DND-41 (cell line): ENCODE data around the gene TMEM200C.

Experiments
- ATAC-seq: fragments of 200-7000 bp; cut with Tn5 transposase; 3 replicates; pipeline ENCODE4 v1.9.1; 2021; ENCODE audit warnings: low read depth; ENCODE audit not compliant: insufficient read depth
- DNase-seq: peaks from one replicate; pipeline ENCODE4 v3.0.0-alpha.2; 2020
- H2AFZ ChIP-seq: 2 replicates; pipeline ENCODE4 v1.6.0; 2012; ENCODE audit warnings: low read depth, low read length
- H3K27ac ChIP-seq: 2 replicates; pipeline ENCODE4 v1.5.1; 2012; ENCODE audit warnings: low read length, inconsistent platforms
- H3K27me3 ChIP-seq: fragments of 200-600 bp; sonication (generic); 2 replicates; pipeline ENCODE4 v1.6.0; 2012; ENCODE audit warnings: low read length, mild to moderate bottlenecking, inconsistent platforms; ENCODE audit not compliant: insufficient read depth, poor library complexity
- H3K36me3 ChIP-seq: 2 replicates; pipeline ENCODE4 v1.5.1; 2012; ENCODE audit warnings: low read length, inconsistent platforms; ENCODE audit not compliant: insufficient read depth
- H3K4me1 ChIP-seq: 2 replicates; pipeline ENCODE4 v1.5.1; 2012; ENCODE audit warnings: mild to moderate bottlenecking, low read length; ENCODE audit not compliant: insufficient read depth
- H3K4me2 ChIP-seq: 2 replicates; pipeline ENCODE4 v1.6.0; 2012; ENCODE audit warnings: mild to moderate bottlenecking, moderate library complexity, low read length, inconsistent platforms; ENCODE audit not compliant: insufficient read depth
- H3K4me3 ChIP-seq, 2 experiments: fragments of 200-600 bp in 1 of 2; shearing (Covaris generic) in 1 of 2; 2 replicates each; pipeline ENCODE4 v1.5.1; 2012 to 2016; ENCODE audit warnings: inconsistent platforms in 2 of 2, low read length in 2 of 2, mild to moderate bottlenecking in 2 of 2, low read depth in 1 of 2, moderate library complexity in 1 of 2
- H3K79me2 ChIP-seq: 2 replicates; pipeline ENCODE4 v1.6.0; 2012; ENCODE audit warnings: low read length, inconsistent platforms; ENCODE audit not compliant: insufficient read depth
- H3K9ac ChIP-seq: 2 replicates; pipeline ENCODE4 v1.6.0; 2012; ENCODE audit warnings: low read depth, mild to moderate bottlenecking, inconsistent platforms, low read length, moderate library complexity
- H3K9me3 ChIP-seq: 2 replicates; pipeline ENCODE4 v1.5.1; 2012; ENCODE audit warnings: low read length, moderate library complexity, mild to moderate bottlenecking, inconsistent platforms; ENCODE audit not compliant: insufficient read depth, severe bottlenecking
- H4K20me1 ChIP-seq: 2 replicates; pipeline ENCODE4 v1.6.0; 2012; ENCODE audit warnings: low read length; ENCODE audit not compliant: insufficient read depth
- CTCF ChIP-seq: IDR thresholded peaks from 2 replicates; pipeline ENCODE4 v1.5.1; 2012; ENCODE audit warnings: borderline replicate concordance, low read length, moderate library complexity, mild to moderate bottlenecking; ENCODE audit not compliant: poor library complexity, severe bottlenecking; ENCODE audit errors: extremely low read depth
- EZH2 ChIP-seq: IDR thresholded peaks from 3 replicates; pipeline ENCODE4 v1.6.1; 2012; ENCODE audit warnings: borderline replicate concordance, low read depth, mild to moderate bottlenecking, moderate library complexity, low read length, inconsistent platforms; ENCODE audit not compliant: severe bottlenecking

TMEM200C gene

GRCh38 chr18:5894611-5895298 lies 567 bp downstream of the TMEM200C start:
- no peak overlapping the region for H3K9ac ChIP-seq
- no peak overlapping the region for H3K27ac ChIP-seq
- no peaks in the 10 kb centered on the region for H3K4me1 ChIP-seq
- H3K36me3 ChIP-seq = no peaks in the 10 kb centered on the region
- H3K79me2 ChIP-seq = no peaks in the 10 kb centered on the region
- peaks cover 6% of the 10 kb centered on the region for H3K9me3 ChIP-seq
- H3K27me3 ChIP-seq = no peaks in the 10 kb centered on the region
- H4K20me1 ChIP-seq = no peaks in the 10 kb centered on the region
- no peak overlapping the region for H3K4me2 ChIP-seq
- DNase-seq = no peak
- ATAC-seq = no peak
- no peak overlapping the region for H3K4me3 ChIP-seq
- TF ChIP-seq CTCF (no peak), EZH2 (no peak)
- no peak overlapping the region for H2AFZ ChIP-seq

- Histone ChIP-seq H3K4me1 (no peaks in the 10 kb centered on the region), H3K9ac (no peak overlapping the region), H3K4me3 (no peak overlapping the region), H3K27me3 (no peaks in the 10 kb centered on the region), H2AFZ (no peak overlapping the region), H3K27ac (no peak overlapping the region), H3K4me2 (no peak overlapping the region), H3K36me3 (no peaks in the 10 kb centered on the region), H3K79me2 (no peaks in the 10 kb centered on the region), H3K9me3 (peaks cover 6% of the 10 kb centered on the region), H4K20me1 (no peaks in the 10 kb centered on the region)
- no peak for DNase-seq
- no peak for ATAC-seq
- TF ChIP-seq CTCF (no peak), EZH2 (no peak)
These were observed 1.2 kb downstream of the TMEM200C start for GRCh38 chr18:5893956-5894610.

GRCh38 chr18:5892823-5893431 lies 2.4 kb downstream of the TMEM200C start:
- no peaks in the 10 kb centered on the region for H3K36me3 ChIP-seq
- TF ChIP-seq EZH2 (no peak), CTCF (no peak)
- no peaks in the 10 kb centered on the region for H4K20me1 ChIP-seq
- no peak for DNase-seq
- H3K4me3 ChIP-seq = no peak overlapping the region
- no peak overlapping the region for H3K9ac ChIP-seq
- no peak for ATAC-seq
- H3K79me2 ChIP-seq = no peaks in the 10 kb centered on the region
- no peak overlapping the region for H3K4me2 ChIP-seq
- no peak overlapping the region for H3K27ac ChIP-seq
- H3K27me3 ChIP-seq = no peaks in the 10 kb centered on the region
- no peaks in the 10 kb centered on the region for H3K4me1 ChIP-seq
- peaks cover 6% of the 10 kb centered on the region for H3K9me3 ChIP-seq
- H2AFZ ChIP-seq = no peak overlapping the region
